ENCODE measurements around the gene PSTK. TPM values are rescaled to one million over a fixed set of nuclear protein-coding genes. Genes with fewer than 3 reads are reported as not detected.

PSTK gene
- total RNA-seq, 1 donor from 2014 or later: 18.1 TPM

GRCh38 chr10:122988501-122988900, 8.3 kb downstream of the PSTK start:
- no peaks in the 10 kb centered on the region for H3K9me3 Mint-ChIP-seq
- no peaks in the 10 kb centered on the region for H3K4me1 Mint-ChIP-seq
- Histone ChIP-seq H3K79me2 (ENCODE audit: low read depth) (no peaks in the 10 kb centered on the region), H3K9ac (no peak overlapping the region), H3K4me3 (no peak overlapping the region), H4K20me1 (ENCODE audit: low read depth) (no peaks in the 10 kb centered on the region), H3F3A (ENCODE audit: low read depth) (peaks cover 13% of the 10 kb centered on the region), H3K4me1 (no peaks in the 10 kb centered on the region), H3K36me3 (peaks cover 14% of the 10 kb centered on the region), H3K27ac (no peak overlapping the region), H3K27me3 (no peaks in the 10 kb centered on the region), H3K4me2 (no peak overlapping the region), H2AFZ (replicated peaks) (no peak overlapping the region), H3K9me3 (ENCODE audit: low read depth) (no peaks in the 10 kb centered on the region)
- no peak for TF ChIP-seq CTCF (IDR thresholded peaks at IDR 0.05)
- TF ChIP-seq EZH2 (IDR thresholded peaks at IDR 0.05): no peak
- no peak for TF ChIP-seq EZH2phosphoT487 (IDR thresholded peaks at IDR 0.05)
- H3K27ac Mint-ChIP-seq: no peak overlapping the region
- no peaks in the 10 kb centered on the region for H3K27me3 Mint-ChIP-seq (ENCODE audit: insufficient read depth, low read depth)
- no peak for DNase-seq (ENCODE audit: low spot score)
- no peaks in the 10 kb centered on the region for H3K36me3 Mint-ChIP-seq
- no peak overlapping the region for H3K4me3 Mint-ChIP-seq

- Mint-ChIP-seq H3K27ac (no peak overlapping the region), H3K9me3 (no peaks in the 10 kb centered on the region)
- H2AFZ ChIP-seq (replicated peaks): no peak overlapping the region
Observed at GRCh38 chr10:122990278-122990677, 10.1 kb downstream of the PSTK start.

GRCh38 chr10:122992031-122992585, 11.9 kb downstream of the PSTK start:
- no peak overlapping the region for H3K9ac ChIP-seq
- H4K20me1 ChIP-seq (ENCODE audit: low read depth): no peaks in the 10 kb centered on the region
- no peaks in the 10 kb centered on the region for H3K4me1 Mint-ChIP-seq
- H3K27ac Mint-ChIP-seq: no peak overlapping the region
- H3K27ac ChIP-seq: peak overlapping the region; percentile 0
- peaks cover 14% of the 10 kb centered on the region for H3K36me3 ChIP-seq
- H3K4me2 ChIP-seq: no peak overlapping the region
- no peaks in the 10 kb centered on the region for H3K79me2 ChIP-seq (ENCODE audit: low read depth)
- H3F3A ChIP-seq (ENCODE audit: low read depth): peaks cover 13% of the 10 kb centered on the region
- TF ChIP-seq CTCF (IDR thresholded peaks at IDR 0.05): no peak
- no peak for TF ChIP-seq EZH2phosphoT487 (IDR thresholded peaks at IDR 0.05)
- no peak for TF ChIP-seq EZH2 (IDR thresholded peaks at IDR 0.05)
- no peaks in the 10 kb centered on the region for H3K9me3 Mint-ChIP-seq
- no peak overlapping the region for H3K4me3 ChIP-seq
- no peak overlapping the region for H2AFZ ChIP-seq (replicated peaks)
- peaks cover 3% of the 10 kb centered on the region for H3K36me3 Mint-ChIP-seq
- H3K4me3 Mint-ChIP-seq: no peak overlapping the region
- DNase-seq (ENCODE audit: low spot score): no peak
- H3K9me3 ChIP-seq (ENCODE audit: low read depth): no peaks in the 10 kb centered on the region
- H3K4me1 ChIP-seq: no peaks in the 10 kb centered on the region
- H3K27me3 Mint-ChIP-seq (ENCODE audit: insufficient read depth, low read depth): no peaks in the 10 kb centered on the region
- no peaks in the 10 kb centered on the region for H3K27me3 ChIP-seq

More at GRCh38 chr10:122990278-122990677, 10.1 kb downstream of the PSTK start:
- no peak overlapping the region for H3K4me2 ChIP-seq
- peaks cover 3% of the 10 kb centered on the region for H3K36me3 Mint-ChIP-seq
- H3K27ac ChIP-seq: no peak overlapping the region
- H3K4me1 Mint-ChIP-seq: no peaks in the 10 kb centered on the region
- H3K4me3 Mint-ChIP-seq: no peak overlapping the region
- no peaks in the 10 kb centered on the region for H3K27me3 ChIP-seq
- H3K9me3 ChIP-seq (ENCODE audit: low read depth): no peaks in the 10 kb centered on the region
- no peak for DNase-seq (ENCODE audit: low spot score)
- H3K4me1 ChIP-seq: no peaks in the 10 kb centered on the region
- H3K79me2 ChIP-seq (ENCODE audit: low read depth): no peaks in the 10 kb centered on the region
- H4K20me1 ChIP-seq (ENCODE audit: low read depth): no peaks in the 10 kb centered on the region
- no peak overlapping the region for H3K9ac ChIP-seq
- TF ChIP-seq CTCF (IDR thresholded peaks at IDR 0.05): no peak
- TF ChIP-seq EZH2phosphoT487 (IDR thresholded peaks at IDR 0.05): no peak
- TF ChIP-seq EZH2 (IDR thresholded peaks at IDR 0.05): no peak
- H3K4me3 ChIP-seq: no peak overlapping the region
- H3F3A ChIP-seq (ENCODE audit: low read depth): peaks cover 13% of the 10 kb centered on the region
- H3K36me3 ChIP-seq: peaks cover 14% of the 10 kb centered on the region
- H3K27me3 Mint-ChIP-seq (ENCODE audit: insufficient read depth, low read depth): no peaks in the 10 kb centered on the region
